GM15510 (cell line): ENCODE measurements around the gene XRN2.

Source experiments
- POLR2A ChIP-seq: IDR thresholded peaks from 3 replicates; pipeline ENCODE4 v1.6.1; 2011; ENCODE audit warnings: borderline replicate concordance; ENCODE audit not compliant: insufficient read length; ENCODE audit errors: extremely low read depth

The XRN2 gene

DNA sequence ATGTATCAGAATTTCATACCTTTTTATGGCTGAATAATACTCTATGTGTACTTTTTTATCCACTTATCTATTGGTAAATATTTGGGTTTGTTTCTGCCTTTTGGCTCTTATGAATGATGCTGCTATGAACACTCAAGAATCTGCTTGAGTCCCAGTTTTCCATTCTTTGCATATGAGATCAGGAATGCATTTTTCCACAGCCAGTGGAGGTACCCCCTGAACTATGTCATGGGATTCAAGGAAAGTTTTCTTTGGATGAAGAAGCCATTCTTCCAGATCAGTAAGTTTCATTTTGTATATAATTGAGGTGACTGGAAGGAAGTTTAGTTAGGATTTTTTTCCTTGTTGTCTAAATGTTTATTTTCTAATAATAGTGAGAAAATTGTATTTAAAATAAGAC is 53.3 kb downstream of the XRN2 start:
- TF ChIP-seq POLR2A: no peak

DNA sequence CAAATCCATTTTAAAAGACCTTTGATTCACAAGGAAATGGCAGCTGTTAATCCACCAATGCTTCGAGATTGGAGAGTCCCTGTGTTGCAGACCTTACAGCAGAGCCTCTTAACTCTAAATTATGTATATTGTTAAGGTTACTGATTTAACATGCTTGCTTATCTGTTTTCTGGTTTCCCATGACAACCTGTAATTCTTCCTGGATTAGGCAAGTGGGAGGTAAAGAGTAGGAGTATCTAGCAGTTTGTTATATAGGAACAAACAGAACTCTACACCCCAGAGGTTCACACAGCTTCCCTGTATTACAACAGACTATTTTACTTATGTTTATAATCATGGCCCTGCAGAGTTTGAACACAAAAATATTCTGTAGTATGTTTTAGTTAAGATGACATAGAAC is 54.7 kb downstream of the XRN2 start:
- TF ChIP-seq POLR2A: no peak

DNA sequence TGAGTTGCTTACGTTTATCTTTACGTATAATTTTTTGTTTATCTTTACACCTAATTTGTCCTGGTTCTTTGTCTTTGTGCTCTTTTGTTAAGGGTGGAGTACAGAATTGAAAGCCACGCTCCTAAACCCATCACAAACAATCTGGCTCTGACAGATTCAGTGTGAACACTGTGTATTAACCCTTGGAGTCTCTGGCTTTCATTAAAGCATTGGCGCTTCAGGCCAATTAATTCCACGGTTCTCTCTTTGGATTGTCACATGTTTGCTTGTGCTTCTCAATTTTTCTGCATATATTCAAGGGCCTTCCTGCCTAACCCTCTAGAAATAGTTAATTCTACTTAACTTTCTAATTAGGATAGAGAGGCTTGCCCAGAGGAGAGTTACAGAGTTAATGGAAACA is 55.6 kb downstream of the XRN2 start:
- no peak for TF ChIP-seq POLR2A

DNA sequence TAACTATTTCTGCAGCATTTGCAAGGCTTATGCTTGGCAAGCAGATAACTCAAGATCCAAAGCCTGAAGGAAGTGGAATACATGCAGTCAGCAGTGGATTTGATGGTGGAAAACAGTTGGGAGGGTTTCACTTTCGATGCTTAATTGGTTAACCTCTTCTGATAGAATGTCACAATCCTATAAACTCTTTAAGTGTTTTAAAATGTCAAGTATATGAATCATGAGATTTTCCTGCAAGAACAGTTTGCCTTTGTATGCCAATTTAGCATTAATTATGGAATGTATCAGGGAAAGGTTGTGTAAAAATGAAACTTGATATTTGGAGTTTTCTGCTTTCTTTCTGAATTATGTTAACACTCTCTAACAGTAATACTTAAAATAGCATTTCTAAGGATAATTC is 57.6 kb downstream of the XRN2 start:
- TF ChIP-seq POLR2A: no peak

DNA sequence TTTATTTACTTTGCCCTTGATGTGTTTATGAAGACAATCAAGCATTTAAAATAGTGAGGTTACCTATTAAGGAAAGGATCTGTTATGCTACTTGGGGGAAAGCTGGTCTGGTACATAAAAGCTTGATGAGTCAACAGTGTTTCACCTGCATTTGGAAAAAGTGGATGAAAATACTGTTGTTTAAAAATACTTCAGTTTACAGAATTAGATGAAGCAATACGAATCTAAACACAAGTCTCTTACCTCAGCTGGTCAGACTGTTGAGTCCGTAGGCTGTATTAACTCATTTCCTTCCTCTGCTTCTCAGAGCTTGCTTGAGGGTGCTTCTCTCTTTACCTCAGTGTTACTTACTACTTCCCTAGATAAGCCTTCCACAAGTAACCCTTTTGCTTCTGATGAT is 58.1 kb downstream of the XRN2 start:
- TF ChIP-seq POLR2A: no peak

DNA sequence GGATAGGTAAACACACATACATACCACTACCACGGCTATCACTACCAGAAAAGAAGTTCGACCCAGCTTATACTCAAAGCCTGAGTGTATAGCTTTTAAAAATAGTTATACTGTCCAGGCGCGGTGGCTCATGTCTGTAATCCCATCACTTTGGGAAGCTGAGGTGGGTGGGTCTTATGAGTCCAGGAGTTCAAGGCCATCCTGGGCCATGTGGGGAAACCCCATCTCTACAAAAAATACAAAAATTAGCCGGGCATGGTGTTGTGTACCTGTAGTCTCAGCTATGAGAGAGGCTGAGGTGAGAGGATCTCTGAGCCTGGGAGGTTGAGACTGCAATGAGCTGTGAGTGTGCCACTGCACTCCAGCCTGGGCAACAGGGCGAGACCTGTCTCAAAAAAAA is 61.3 kb downstream of the XRN2 start:
- no peak for TF ChIP-seq POLR2A

DNA sequence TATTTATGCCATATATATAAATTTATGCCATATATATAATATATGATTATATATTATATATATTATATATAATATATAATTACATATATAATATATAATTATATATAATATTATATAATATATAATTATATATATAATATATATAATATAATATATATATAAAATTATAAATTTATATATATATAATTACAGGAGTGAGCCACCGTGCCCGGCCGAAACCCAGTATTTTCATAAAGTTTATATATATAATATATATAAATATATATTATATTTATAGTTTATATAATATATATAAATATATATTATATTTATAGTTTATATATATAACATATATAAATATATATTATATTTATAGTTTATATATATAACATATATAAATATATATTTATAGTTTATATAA is 62.6 kb downstream of the XRN2 start:
- no peak for TF ChIP-seq POLR2A

DNA sequence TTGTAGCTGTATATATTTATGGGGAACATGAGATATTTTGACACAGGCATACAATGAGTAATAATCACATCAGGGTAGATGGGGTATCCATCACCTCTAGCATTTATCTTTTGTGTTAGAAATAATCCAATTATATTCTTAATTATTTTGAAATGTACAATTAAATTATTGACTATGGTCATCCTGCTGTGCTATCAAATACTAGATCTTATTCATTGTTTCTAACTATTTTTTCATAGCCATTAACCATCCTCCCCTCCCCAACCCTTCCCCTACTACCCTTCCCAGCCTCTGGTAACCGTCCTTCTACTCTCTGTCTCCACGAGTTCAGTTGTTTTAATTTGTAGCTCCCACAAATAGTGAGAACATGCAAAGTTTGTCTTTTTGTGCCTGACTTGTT is 65.7 kb downstream of the XRN2 start:
- no peak for TF ChIP-seq POLR2A

DNA sequence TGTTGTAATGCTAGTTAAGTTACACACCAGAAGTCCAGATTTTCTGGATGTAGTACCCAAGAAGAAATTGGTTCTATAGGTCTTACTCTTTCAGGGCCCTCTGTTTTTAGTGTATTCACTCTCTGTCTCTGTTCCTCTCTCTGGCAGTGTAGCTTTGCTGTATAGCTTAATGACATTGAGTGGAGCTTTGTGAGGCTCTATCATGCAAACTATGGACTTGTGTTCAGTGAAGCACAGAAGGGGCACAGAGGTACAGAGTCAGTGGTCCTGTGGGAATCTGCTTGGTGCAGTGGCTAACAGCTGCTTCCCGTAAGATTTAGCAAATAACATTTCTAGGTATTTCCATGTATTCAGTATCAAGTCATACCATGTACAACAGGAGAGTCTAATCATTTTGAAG is 68.1 kb downstream of the XRN2 start:
- no peak for TF ChIP-seq POLR2A

DNA sequence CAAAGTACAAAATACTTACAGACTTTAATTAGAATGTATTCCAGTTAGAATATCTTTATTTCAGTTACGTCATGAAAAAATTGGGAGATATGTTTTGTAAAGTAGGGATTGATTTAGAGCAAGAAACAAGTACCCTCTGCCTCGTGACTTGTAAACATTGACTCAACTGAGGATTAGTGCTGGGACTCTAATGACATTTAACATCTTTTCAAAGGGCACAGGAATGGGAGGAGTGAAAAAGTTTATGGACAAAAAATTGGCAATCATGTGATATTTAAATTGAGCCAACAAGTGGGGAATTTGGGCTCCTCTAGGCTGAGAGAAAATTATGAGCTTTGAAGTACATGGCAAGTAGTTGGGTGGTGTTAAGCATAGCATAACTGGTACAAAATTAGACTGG is 68.9 kb downstream of the XRN2 start:
- TF ChIP-seq POLR2A: no peak

DNA sequence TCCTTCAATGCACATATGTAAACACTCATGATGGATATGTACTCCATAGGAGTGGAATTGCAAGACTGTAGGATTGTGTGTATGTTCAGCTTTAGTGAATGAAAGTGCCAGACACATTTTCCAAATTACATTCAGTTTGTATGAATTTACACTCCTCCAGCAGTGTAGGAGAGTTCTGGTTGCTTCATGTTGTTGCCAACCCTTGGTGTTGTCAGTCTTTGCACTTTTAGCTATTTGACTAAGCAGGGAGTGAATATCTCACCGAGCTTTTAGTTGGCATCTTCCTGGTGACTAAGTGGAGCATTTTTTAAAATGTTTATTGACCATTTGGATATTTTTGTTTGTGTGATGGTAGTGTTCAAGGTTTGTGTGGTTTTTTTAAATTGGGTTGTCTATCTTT is 70.3 kb downstream of the XRN2 start:
- no peak for TF ChIP-seq POLR2A

DNA sequence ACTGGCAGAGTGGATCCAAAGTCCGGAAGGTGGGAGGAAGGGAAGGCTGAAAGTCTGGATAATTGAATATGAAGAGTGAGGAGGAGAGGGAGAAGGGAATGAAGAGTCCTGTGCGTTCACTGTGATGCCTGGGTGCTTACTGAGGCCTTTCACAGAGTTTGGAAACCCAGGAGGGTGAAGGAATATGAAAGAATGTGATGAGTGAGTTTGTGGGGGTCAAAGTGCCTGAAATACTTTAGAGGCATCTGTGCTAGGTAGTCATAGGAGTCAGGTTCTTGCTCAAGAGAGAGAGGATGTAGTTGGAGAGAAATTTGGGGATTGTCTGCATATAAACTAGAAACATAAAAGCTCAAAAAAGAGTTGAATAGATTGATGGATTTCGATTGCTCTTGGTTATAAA is 73.5 kb downstream of the XRN2 start:
- TF ChIP-seq POLR2A: no peak

DNA sequence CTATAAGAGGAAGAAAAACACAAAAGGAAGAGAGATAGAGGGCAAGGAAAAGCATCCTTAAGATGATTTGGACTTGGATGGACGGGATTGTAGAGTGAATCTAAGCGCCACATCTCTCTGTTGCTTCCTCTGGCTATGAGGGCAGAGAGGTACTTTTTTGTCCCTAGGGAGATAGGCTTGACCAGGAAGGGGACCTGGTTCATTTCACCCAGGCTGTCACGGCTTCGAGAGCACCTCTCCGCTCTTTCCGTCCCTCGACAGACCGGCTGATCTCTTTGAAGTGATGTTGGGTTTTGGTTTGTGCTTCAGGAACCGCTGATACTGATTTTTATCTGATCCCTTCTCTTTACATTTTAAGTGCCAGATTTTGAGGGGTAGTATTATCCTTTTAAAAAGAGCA is 74.6 kb downstream of the XRN2 start:
- no peak for TF ChIP-seq POLR2A

DNA sequence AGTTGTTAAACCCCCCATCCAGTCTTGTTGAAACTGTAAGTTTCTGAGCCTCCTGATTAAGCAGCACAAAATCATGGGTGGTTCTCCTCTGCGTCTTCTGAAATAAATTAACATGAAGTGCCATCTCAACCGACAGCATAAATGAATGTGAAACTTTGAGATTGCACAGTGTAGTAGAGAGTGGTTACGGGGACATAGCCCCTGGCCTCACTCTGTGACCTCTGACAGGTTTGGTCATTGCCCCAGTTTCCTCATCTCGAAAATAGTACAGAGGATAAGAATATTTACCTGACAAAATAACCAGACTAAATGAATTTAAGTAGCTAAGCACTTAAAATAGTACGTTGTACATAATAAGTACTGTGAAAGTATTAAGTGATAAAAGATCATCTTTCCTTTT is 75.1 kb downstream of the XRN2 start:
- no peak for TF ChIP-seq POLR2A

DNA sequence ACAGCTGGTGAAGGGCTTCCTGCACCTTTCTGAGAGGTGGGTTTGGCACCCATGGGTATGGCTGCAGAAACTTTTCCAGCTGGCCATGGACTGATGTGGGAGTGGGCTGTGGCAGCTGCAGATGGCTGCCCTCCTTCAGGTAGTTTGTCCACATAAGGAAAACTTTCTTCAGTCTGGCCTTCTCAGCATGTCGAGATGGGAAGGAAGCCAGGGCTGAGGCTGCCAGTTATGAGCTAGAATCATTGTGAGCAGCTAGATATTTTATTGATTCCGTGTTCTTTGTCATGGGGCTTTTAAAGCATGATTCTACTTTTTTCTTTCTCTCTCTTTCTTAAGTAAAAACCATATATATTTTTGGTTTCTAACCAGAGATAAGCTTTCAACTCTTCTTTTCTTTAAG is 77.6 kb downstream of the XRN2 start:
- no peak for TF ChIP-seq POLR2A

DNA sequence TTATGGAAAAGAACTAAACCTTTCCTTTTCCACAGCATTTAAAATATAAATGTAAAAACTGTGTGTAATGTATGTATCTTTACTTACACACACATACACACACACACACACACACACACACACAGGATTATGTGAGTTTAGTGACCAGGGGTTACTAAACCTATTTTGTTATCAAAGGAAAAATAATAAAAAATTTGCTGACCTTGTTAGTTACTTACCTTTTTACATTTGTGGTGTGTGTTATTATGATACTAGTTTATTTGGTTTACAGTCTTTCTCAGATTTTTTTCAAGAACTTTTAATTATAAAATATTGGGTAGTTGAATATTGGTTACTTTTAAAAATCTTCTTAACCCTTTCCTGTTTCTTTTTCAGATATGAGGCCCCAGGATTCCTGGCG is 78.5 kb downstream of the XRN2 start:
- no peak for TF ChIP-seq POLR2A

DNA sequence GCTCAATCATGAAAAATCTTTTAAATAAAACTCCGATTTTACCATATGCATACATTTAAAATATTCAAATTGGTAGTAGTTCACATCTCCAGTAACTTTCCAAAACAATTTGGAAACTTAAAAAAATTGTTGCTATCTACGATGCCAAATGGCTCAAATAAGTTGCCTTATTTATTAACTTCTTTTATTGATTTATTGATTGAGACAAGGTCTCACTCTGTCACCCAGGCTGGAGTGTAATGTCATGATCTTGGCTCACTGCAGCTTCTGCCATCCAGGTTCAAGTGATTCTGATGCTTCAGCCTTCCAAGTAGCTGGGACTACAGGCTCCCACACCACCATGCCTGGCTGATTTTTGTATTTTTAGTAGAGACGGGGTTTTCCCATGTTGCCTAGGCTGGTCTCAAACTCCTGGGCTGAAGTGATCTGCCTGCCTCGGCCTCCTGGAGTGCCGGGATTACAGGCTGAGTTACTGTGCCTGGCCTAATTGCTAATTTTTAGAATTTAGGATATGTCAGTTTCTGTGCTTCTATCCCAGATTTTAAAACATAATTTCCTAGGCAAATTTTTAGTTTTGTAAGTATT is 81.3 kb downstream of the XRN2 start:
- TF ChIP-seq POLR2A: no peak

DNA sequence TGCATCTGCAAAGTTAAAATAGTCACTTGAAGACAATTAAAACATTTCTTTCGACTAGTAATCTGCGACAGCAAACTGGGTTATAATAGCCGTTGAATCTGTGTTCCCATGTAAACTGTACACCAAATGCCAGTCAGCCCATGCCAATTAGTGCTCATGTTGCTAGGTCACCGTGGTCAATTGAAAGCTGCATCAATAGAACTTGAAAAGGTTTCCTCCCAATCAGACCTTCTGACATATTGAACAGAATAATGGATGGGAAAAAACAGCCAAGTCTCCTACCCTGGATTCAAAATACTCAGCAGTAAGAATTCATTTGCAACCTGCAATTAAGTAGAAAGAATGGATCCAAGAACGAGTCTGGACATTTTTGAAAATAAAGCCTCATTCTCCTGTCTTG is 83.0 kb downstream of the XRN2 start:
- TF ChIP-seq POLR2A: no peak

DNA sequence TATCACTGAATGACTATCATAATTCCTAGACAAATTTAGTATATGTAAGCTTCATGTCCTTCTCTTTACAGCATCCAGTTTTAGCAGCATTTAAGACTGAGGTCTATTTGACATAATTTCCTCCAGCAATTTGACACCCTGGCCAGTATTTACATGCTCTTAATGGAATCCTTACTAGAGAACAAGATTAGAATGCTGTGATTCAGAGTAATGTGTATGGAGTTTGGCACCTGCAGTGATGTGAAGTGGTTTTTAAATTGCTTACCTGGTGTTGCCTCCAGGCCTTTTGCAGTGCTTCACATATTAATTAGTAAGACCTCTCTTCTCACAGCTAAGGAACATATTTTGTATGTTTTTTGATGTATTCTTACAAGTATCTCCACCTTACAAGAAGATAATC is 84.4 kb downstream of the XRN2 start:
- TF ChIP-seq POLR2A: no peak

DNA sequence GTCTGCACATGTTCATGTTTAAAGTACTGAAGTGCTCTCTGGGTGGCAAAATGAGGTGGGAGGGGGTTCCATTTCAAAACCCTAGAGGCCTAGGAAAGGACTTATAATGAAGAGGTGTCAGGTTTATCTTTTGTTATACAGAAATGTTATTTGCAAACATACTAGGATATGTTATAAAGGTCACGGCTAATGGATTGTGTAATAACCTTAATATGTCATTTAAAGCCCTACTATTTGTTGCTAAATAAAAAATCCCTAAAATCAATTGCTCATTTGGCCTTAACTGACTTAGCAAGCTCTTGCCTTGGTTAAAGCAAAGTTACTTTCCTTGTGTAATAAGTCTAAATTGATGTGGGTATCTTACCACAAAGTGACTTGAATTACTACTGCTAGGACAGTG is 85.4 kb downstream of the XRN2 start:
- TF ChIP-seq POLR2A: no peak
